Measurements from ENCODE around the gene ADAM8.
"Not testable (repeated sequence)": the region's sequence is repeated elsewhere in the genome, so short reads cannot be mapped to it uniquely, and the experiment has no call there.

The ADAM8 gene

GRCh38 chr10:133267293-133267692, 9.4 kb downstream of the ADAM8 start:
- TF ChIP-seq, protein P1, sequence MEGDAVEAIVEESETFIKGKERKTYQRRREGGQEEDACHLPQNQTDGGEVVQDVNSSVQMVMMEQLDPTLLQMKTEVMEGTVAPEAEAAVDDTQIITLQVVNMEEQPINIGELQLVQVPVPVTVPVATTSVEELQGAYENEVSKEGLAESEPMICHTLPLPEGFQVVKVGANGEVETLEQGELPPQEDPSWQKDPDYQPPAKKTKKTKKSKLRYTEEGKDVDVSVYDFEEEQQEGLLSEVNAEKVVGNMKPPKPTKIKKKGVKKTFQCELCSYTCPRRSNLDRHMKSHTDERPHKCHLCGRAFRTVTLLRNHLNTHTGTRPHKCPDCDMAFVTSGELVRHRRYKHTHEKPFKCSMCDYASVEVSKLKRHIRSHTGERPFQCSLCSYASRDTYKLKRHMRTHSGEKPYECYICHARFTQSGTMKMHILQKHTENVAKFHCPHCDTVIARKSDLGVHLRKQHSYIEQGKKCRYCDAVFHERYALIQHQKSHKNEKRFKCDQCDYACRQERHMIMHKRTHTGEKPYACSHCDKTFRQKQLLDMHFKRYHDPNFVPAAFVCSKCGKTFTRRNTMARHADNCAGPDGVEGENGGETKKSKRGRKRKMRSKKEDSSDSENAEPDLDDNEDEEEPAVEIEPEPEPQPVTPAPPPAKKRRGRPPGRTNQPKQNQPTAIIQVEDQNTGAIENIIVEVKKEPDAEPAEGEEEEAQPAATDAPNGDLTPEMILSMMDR (IDR thresholded peaks at IDR 0.05; ENCODE audit: control extremely low read depth, extremely low read depth, low read depth, missing control alignments), result no peak
- POLR2A ChIA-PET, result no interaction called here
- CTCF ChIA-PET, result interaction anchor here (1.0 to 1.7 kb wide), 4 partner anchors 8 to 40 kb away, joined by 3 to 10 read pairs (median 4); no protein-coding TSS in a partner anchor
- no peak for DNase-seq (ENCODE audit: extremely low spot score)

GRCh38 chr10:133266056-133266795, 10.4 kb downstream of the ADAM8 start:
- CTCF ChIA-PET, result interaction anchor here (1.7 to 4.1 kb wide), 2 partner anchors 9 kb away, joined by 10 to 21 read pairs; no protein-coding TSS in a partner anchor
- POLR2A ChIA-PET, result no interaction called here
- TF ChIP-seq, protein P1 (IDR thresholded peaks at IDR 0.05; ENCODE audit: control extremely low read depth, extremely low read depth, low read depth, missing control alignments), result no peak
- no peak for DNase-seq (ENCODE audit: extremely low spot score)

DNA sequence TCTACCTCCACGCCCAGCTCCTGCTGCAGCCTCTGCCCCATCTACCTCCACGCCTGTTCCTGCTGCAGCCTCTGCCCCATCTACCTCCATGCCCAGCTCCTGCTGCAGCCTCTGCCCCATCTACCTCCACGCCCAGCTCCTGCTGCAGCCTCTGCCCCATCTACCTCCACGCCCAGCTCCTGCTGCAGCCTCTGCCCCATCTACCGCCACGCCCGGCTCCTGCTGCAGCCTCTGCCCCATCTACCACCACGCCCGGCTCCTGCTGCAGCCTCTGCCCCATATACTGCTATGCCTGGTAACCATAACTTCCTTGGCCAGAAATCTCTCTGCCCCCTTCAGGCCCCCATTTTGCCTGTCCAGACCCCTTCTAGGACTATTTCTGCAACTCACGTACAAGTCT, 11.6 kb downstream of the ADAM8 start:
- CTCF ChIA-PET, result interaction anchor here (4.1 kb wide), 1 partner anchor 10 kb away, joined by 21 read pairs; no protein-coding TSS in a partner anchor
- DNase-seq (ENCODE audit: extremely low spot score); POLR2A ChIA-PET: not testable (repeated sequence)

DNA sequence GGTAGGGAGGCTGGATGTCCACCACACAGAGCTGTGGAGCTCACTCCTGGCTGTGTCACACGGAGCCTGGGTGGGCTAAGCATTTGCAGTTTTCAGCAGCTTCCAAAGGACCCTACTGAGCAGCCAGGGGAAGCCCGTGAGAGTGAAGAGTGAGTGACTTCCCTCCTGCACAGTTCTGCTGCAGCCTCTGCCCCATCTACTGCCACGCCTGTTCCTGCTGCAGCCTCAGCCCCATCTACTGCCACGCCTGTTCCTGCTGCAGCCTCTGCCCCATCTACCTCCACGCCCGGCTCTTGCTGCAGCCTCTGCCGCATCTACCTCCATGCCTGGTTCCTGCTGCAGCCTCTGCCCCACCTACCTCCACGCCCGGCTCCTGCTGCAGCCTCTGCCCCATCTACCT, 12.2 kb downstream of the ADAM8 start:
- no peak for DNase-seq (ENCODE audit: extremely low spot score)
- ChIA-PET CTCF (interaction anchor here (0.7 to 4.1 kb wide), 5 partner anchors 11 to 50 kb away, joined by 3 to 21 read pairs (median 4); no protein-coding TSS in a partner anchor), POLR2A (no interaction called here)
- TF ChIP-seq, protein P1 (IDR thresholded peaks at IDR 0.05; ENCODE audit: control extremely low read depth, extremely low read depth, low read depth, missing control alignments), result no peak

- TF ChIP-seq, protein P1 (IDR thresholded peaks at IDR 0.05; ENCODE audit: control extremely low read depth, extremely low read depth, low read depth, missing control alignments), result no peak
- ChIA-PET POLR2A (no interaction called here), CTCF (interaction anchor here (0.7 to 4.1 kb wide), 6 partner anchors 11 to 51 kb away, joined by 3 to 21 read pairs (median 4); no protein-coding TSS in a partner anchor)
- no peak for DNase-seq (ENCODE audit: extremely low spot score)
Observed at GRCh38 chr10:133263674-133264073, 13.0 kb downstream of the ADAM8 start.

DNA sequence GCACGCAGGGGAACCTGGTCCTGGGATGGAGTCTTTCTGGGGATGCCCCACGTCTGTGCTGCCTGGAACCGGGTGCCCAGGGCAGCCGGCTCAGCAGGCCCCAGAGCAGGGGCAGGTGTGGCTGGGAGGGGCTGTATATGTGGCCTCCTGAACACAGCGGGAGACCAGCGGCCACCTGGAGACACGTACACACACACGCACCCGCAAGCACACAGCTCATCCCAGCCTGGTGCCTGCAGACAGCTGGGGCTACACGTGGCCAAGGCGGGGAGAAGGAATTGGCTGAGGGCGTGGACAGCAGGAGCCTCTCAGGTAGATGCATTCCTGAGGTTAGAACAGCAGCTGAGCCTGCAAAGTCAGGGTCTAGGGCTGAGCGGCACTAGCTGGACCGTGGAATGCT, 14.0 kb downstream of the ADAM8 start:
- POLR2A ChIA-PET, result interaction anchor here (1.2 kb wide), 1 partner anchor 13 kb away, joined by 3 read pairs; no protein-coding TSS in a partner anchor
- TF ChIP-seq, protein P1 (IDR thresholded peaks at IDR 0.05; ENCODE audit: control extremely low read depth, extremely low read depth, low read depth, missing control alignments), result no peak
- DNase-seq (ENCODE audit: extremely low spot score), result no peak
- CTCF ChIA-PET, result interaction anchor here (1.0 to 4.1 kb wide), 3 partner anchors 12 to 45 kb away, joined by 3 to 21 read pairs (median 5); no protein-coding TSS in a partner anchor

Measured in GM10248 (cell line).